A673 (cell line): Measurements from ENCODE around the gene ANKRD23.

ENCODE experiments used
- CTCF ChIP-seq: fragments of 300-800, 200-600 bp; sonication (generic); conservative IDR thresholded peaks from 2 replicates; pipeline ENCODE4 v1.5.1; 2017; ENCODE audit warnings: low read depth, mild to moderate bottlenecking, antibody characterized with exemption, low read length, moderate library complexity, mixed read lengths
- EZH2 ChIP-seq: fragments of 200-600 bp; sonication (generic); IDR thresholded peaks from 2 replicates; pipeline ENCODE4 v1.6.1; 2017; ENCODE audit warnings: borderline replicate concordance, low read depth, mild to moderate bottlenecking, mixed read lengths, antibody characterized with exemption, low read length; ENCODE audit not compliant: poor library complexity, severe bottlenecking

GRCh38 chr2:96816127-96816835 is 27.5 kb downstream of the ANKRD23 start, which contains the start of gene CNNM3:
- TF ChIP-seq CTCF (peak; percentile 52), EZH2 (no peak)
